ENCODE results near the gene OR6C68.

Gene OR6C68

GRCh38 chr12:55515696-55516095 lies 23.5 kb downstream of the OR6C68 start:
- WGBS, 2 donors (ENCODE audit: extremely low coverage in 2 of 2, insufficient read length in 2 of 2, insufficient replicate concordance in 1 of 2), result no CpG with 5 or more reads among the region's 1 CpG
- Histone ChIP-seq H2AFZ (ENCODE audit: low read length) (no peak overlapping the region), H3K14ac (ENCODE audit: low read length) (no peak overlapping the region), H3K4me1 (ENCODE audit: control insufficient read depth in 2 of 2, insufficient read depth in 1 of 2, low read depth in 1 of 2, low read length in 2 of 2) (no peaks in the 10 kb centered on the region), H2BK5ac (ENCODE audit: low read length) (no peak overlapping the region), H3K27ac (replicated peaks; ENCODE audit: low read length) (no peak overlapping the region), H3K4me3 (ENCODE audit: low read length in 2 of 2) (no peak overlapping the region), H3K9ac (ENCODE audit: low read depth, low read length, poor library complexity) (no peak overlapping the region), H3K23ac (ENCODE audit: low read depth, low read length, poor library complexity) (no peak overlapping the region), H2BK120ac (ENCODE audit: low read depth, low read length) (no peak overlapping the region), H3K4me2 (ENCODE audit: insufficient read depth, low read length, poor library complexity, severe bottlenecking) (no peak overlapping the region), H2BK12ac (ENCODE audit: low read length) (no peak overlapping the region), H2BK15ac (ENCODE audit: low read length) (no peak overlapping the region), H4K91ac (ENCODE audit: low read depth, low read length, poor library complexity) (no peak overlapping the region), H3K18ac (ENCODE audit: low read length) (no peak overlapping the region), H3K36me3 (replicated peaks in 1 of 2; ENCODE audit: control insufficient read depth in 2 of 2, insufficient read depth in 2 of 2, low read length in 2 of 2) (no peaks in the 10 kb centered on the region), H3K27me3 (ENCODE audit: control insufficient read depth in 3 of 3, insufficient read depth in 3 of 3, low read depth in 1 of 3, low read length in 3 of 3) (no peaks in the 10 kb centered on the region), H2AK5ac (ENCODE audit: low read depth, low read length) (no peak overlapping the region), H4K8ac (ENCODE audit: low read depth, low read length) (no peak overlapping the region), H3K9me3 (replicated peaks in 1 of 2; ENCODE audit: control insufficient read depth in 2 of 2, insufficient read depth in 1 of 2, low read depth in 1 of 2, low read length in 2 of 2) (no peaks in the 10 kb centered on the region), H3K79me1 (ENCODE audit: low read depth, low read length) (no peaks in the 10 kb centered on the region), H3K4ac (ENCODE audit: low read length) (no peak overlapping the region)
- DNase-seq (ENCODE audit: low spot score), result no peak

GRCh38 chr12:55516391-55516790 lies 24.2 kb downstream of the OR6C68 start:
- H2BK120ac ChIP-seq (ENCODE audit: low read depth, low read length), result no peak overlapping the region
- no peak overlapping the region for H2AFZ ChIP-seq (ENCODE audit: low read length)
- no peak overlapping the region for H2AK5ac ChIP-seq (ENCODE audit: low read depth, low read length)
- H3K27ac ChIP-seq (replicated peaks; ENCODE audit: low read length), result no peak overlapping the region
- H3K9me3 ChIP-seq (replicated peaks in 1 of 2; ENCODE audit: control insufficient read depth in 2 of 2, insufficient read depth in 1 of 2, low read depth in 1 of 2, low read length in 2 of 2), result no peaks in the 10 kb centered on the region
- H3K4me3 ChIP-seq (ENCODE audit: low read length in 2 of 2), result no peak overlapping the region
- H3K18ac ChIP-seq (ENCODE audit: low read length), result no peak overlapping the region
- H3K79me1 ChIP-seq (ENCODE audit: low read depth, low read length), result no peaks in the 10 kb centered on the region
- H2BK15ac ChIP-seq (ENCODE audit: low read length), result no peak overlapping the region
- no peak overlapping the region for H4K8ac ChIP-seq (ENCODE audit: low read depth, low read length)
- H3K27me3 ChIP-seq (ENCODE audit: control insufficient read depth in 3 of 3, insufficient read depth in 3 of 3, low read depth in 1 of 3, low read length in 3 of 3), result no peaks in the 10 kb centered on the region
- no peaks in the 10 kb centered on the region for H3K36me3 ChIP-seq (replicated peaks in 1 of 2; ENCODE audit: control insufficient read depth in 2 of 2, insufficient read depth in 2 of 2, low read length in 2 of 2)
- no peaks in the 10 kb centered on the region for H3K4me1 ChIP-seq (ENCODE audit: control insufficient read depth in 2 of 2, insufficient read depth in 1 of 2, low read depth in 1 of 2, low read length in 2 of 2)
- H3K14ac ChIP-seq (ENCODE audit: low read length), result no peak overlapping the region
- no peak overlapping the region for H3K4me2 ChIP-seq (ENCODE audit: insufficient read depth, low read length, poor library complexity, severe bottlenecking)
- DNase-seq (ENCODE audit: low spot score), result no peak
- H2BK5ac ChIP-seq (ENCODE audit: low read length), result no peak overlapping the region
- H3K23ac ChIP-seq (ENCODE audit: low read depth, low read length, poor library complexity), result no peak overlapping the region
- H2BK12ac ChIP-seq (ENCODE audit: low read length), result no peak overlapping the region
- H3K9ac ChIP-seq (ENCODE audit: low read depth, low read length, poor library complexity), result no peak overlapping the region
- H3K4ac ChIP-seq (ENCODE audit: low read length), result no peak overlapping the region
- H4K91ac ChIP-seq (ENCODE audit: low read depth, low read length, poor library complexity), result no peak overlapping the region

Measured in neuronal stem cell (in vitro differentiated cells).